ENCODE measurements around the gene TXNL4A.

The TXNL4A gene

GRCh38 chr18:79947881-79948610, 40.3 kb downstream of the TXNL4A start:
- DNase-seq = no peak

- no peak for DNase-seq
Observed at GRCh38 chr18:79947054-79947755, 41.2 kb downstream of the TXNL4A start.

GRCh38 chr18:79945118-79946042, 43.0 kb downstream of the TXNL4A start:
- no peak for DNase-seq

- DNase-seq = peak; percentile 18
Observed at GRCh38 chr18:79944746-79945117, 43.6 kb downstream of the TXNL4A start.

GRCh38 chr18:79944126-79944731, 44.1 kb downstream of the TXNL4A start:
- DNase-seq = no peak

- no peak for DNase-seq
Observed at GRCh38 chr18:79943608-79944125, 44.7 kb downstream of the TXNL4A start.

- DNase-seq = no peak
Observed at GRCh38 chr18:79942786-79943607, 45.4 kb downstream of the TXNL4A start.

- DNase-seq = no peak
Observed at GRCh38 chr18:79942211-79942610, 46.2 kb downstream of the TXNL4A start.

- no peak for DNase-seq
Observed at GRCh38 chr18:79941473-79942119, 46.8 kb downstream of the TXNL4A start.

GRCh38 chr18:79940814-79941472, 47.4 kb downstream of the TXNL4A start:
- DNase-seq = no peak

GRCh38 chr18:79940126-79940813, 48.1 kb downstream of the TXNL4A start:
- no peak for DNase-seq

- no peak for DNase-seq
Observed at GRCh38 chr18:79939096-79939495, 49.3 kb downstream of the TXNL4A start.

- DNase-seq = no peak
Observed at GRCh38 chr18:79938196-79938595, 50.2 kb downstream of the TXNL4A start.

- no peak for DNase-seq
Observed at GRCh38 chr18:79937103-79937860, 51.1 kb downstream of the TXNL4A start.

- no peak for DNase-seq
Observed at GRCh38 chr18:79936641-79937040, 51.7 kb downstream of the TXNL4A start.

GRCh38 chr18:79935925-79936324, 52.4 kb downstream of the TXNL4A start:
- DNase-seq = no peak

GRCh38 chr18:79935499-79935898, 52.9 kb downstream of the TXNL4A start:
- no peak for DNase-seq

- DNase-seq = no peak
Observed at GRCh38 chr18:79935098-79935480, 53.3 kb downstream of the TXNL4A start.
